Measurements from ENCODE around the gene HNRNPC.
"Not testable (repeated sequence)": the region's sequence is repeated elsewhere in the genome, so short reads cannot be mapped to it uniquely, and the experiment has no call there.

HNRNPC gene

DNA sequence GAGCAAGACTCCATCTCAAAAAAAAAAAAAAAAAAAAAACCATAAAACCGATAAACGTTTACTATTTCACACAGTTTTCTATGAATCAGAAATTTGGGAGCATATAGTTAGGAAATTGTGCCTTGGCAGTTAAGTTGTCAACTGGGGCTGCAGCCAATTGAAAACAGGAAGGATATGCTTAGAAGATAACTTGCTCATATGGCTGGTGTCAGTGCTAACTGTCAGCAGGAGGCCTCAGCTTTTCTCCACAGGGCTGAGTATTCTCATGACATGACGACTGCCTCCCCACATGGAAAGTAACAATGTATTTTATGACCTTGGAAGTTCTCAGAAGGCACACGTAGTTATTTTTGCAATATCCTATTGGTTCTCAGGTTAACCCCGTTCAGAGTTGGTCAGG is 83.8 kb downstream of the HNRNPC start:
- DNase-seq, result no peak

- no peak for DNase-seq
These were observed 85.0 kb downstream of the HNRNPC start for GRCh38 chr14:21184254-21184653.

- no peak for DNase-seq
These were observed 87.1 kb downstream of the HNRNPC start for GRCh38 chr14:21182166-21182565.

- no peak for DNase-seq
These were observed 98.1 kb downstream of the HNRNPC start for GRCh38 chr14:21171128-21171527.

DNA sequence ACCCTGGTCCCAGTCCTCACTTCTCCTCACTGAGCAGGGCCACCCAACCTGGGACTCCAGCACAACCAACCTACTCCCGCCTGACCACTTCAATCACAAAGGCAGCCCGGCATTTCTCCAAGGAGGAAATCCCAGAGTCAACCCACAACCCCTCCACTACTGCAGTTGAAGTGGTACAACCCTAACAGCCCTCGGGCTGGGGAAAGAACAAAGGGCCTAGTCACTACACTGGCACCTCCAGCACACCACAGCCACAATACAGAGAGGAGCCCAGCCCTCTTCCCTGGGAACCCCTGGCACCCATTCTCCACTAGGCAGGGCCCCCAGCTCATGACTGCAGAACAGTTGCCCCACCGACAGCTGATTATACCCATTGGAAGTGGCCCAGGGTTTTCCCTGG is 99.7 kb downstream of the HNRNPC start:
- DNase-seq, result no peak

GRCh38 chr14:21168055-21168454 is 101.2 kb downstream of the HNRNPC start:
- no peak for DNase-seq

- not testable (repeated sequence) for DNase-seq
These were observed 103.6 kb downstream of the HNRNPC start for GRCh38 chr14:21165670-21166069.

DNA sequence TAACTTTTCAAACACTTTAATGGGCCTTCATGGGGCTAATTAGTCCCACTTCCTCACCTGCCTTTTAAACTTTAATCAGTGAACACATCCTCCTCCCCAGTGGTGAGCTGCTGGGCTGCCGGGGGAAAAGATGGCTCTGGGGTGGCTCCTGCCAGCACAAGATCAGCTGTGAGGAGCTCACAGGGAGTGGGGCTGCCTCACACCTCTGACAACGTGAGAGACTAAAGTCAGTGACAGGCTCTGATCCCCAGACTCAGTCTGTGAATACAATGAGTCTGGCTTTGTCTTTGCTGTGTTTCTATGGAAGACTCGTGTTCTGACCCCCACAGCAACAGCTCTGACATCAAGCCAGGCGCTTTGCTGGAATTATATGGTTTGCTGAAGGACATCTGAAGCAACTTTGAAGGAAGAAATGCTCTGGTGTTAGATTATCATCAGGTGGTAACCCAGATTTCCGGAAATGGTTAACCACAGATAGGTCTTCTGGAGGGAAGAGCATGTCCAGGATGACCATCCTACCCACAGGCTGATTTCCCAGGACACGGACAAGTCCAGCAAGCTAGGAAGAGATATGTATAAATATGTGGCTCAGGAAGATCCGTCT is 104.1 kb downstream of the HNRNPC start:
- DNase-seq, result not testable (repeated sequence)

DNA sequence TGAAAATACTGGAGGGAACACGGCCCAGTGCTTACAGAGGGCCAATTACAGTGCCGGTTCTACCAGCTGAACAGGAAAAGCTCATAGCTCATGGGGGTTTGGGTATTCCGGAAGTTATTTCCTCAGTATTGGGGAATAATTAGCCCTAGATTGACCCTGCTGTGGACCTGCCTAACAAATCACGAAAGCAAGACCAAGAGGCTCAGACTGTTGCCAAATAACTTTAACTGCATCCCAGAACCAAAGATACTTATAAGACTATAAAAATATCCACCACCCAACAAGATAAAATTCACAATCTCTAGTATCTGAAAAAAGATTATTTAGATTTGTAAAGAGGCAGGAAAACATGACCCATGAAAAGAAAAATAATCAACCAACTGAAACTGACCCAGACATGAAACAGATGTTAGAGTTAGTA is 105.4 kb downstream of the HNRNPC start:
- DNase-seq, result no peak

DNA sequence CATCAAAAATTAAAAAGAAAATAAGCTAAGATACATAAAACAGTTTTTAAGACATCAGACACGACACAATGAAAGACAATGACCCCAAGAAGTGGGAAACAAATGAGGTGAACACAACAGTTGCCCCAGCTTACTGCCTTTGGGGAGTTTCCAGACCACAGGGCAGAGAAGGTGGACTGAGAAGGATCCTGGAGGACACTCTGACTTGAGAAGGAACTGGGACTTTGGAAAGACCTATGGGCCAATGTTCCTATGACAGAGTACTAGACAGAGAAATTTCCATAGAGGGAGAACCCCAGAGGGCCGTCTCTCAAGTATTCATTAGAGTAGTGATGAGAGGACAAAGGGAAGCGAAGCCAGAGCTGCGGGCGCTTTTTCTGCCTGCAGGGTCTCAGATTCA is 107.2 kb downstream of the HNRNPC start:
- no peak for DNase-seq

- no peak for DNase-seq
These were observed 109.1 kb downstream of the HNRNPC start for GRCh38 chr14:21160061-21160610.
